HG03108 (cell line): ENCODE data around the gene C1QC.

Experiments used
- ATAC-seq: cut with Tn5 transposase; IDR thresholded peaks from one replicate; pipeline ENCODE4 v1.9.1; 2021; ENCODE audit warnings: moderate library complexity; ENCODE audit not compliant: unreplicated experiment

C1QC gene

DNA sequence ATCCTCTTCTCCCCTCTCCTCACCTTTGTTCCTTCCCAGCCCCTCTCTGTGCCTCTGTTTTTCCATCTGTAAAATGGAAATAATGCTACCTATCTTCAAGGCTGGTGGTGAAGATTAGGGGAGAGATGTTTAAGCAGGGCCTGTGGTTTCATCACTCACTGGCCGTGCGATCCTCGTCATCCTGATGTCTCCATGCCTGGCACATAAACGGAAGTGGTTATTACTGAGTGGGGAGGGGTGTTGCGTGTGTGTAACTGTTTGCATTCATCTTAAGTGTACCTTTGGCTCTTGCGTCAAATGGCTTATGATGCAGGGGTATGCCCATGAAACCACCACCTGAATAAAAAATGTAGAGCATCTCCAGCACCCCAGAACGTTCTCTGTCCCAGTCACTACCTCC is 24.2 kb upstream of the C1QC start:
- no peak for ATAC-seq

DNA sequence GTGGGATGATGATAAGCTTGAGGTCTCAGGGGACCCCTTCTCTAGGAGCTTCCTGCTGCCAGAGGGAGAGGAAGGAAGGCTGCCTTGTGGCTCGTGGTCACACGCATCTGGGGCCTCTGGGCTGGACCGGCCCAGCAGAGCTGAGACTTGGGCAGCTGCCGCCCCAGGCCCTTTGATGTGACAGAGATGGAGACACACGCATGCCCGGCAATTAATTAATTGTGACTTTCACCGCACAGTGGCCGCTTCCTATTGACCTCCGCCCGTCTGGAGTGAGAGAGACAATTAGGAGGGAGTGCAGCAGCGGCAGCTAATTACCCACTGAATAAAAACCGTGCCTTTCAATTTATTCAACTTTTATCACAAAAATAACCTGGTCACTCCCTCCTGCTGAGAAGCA is 23.6 kb upstream of the C1QC start:
- no peak for ATAC-seq

DNA sequence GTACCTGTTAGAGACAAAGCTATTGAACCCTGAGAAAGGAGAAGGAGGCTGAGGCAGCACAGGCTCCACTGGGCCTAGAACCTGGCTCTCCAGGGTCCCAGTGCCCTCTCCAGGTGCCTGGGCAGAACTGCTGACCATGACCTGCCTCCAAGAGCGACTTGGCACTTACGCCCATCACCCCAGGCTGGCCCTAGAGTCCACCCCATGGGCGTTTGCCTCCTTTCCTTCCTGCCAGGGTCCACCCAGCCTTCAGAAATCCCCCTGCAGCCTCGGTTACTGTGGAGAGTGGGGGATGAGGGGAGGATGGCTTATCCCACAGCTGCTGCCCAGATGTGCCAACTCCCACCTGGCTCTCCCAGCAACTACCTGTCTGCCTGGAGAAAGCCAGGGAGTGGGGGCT is 21.7 kb upstream of the C1QC start:
- no peak for ATAC-seq

DNA sequence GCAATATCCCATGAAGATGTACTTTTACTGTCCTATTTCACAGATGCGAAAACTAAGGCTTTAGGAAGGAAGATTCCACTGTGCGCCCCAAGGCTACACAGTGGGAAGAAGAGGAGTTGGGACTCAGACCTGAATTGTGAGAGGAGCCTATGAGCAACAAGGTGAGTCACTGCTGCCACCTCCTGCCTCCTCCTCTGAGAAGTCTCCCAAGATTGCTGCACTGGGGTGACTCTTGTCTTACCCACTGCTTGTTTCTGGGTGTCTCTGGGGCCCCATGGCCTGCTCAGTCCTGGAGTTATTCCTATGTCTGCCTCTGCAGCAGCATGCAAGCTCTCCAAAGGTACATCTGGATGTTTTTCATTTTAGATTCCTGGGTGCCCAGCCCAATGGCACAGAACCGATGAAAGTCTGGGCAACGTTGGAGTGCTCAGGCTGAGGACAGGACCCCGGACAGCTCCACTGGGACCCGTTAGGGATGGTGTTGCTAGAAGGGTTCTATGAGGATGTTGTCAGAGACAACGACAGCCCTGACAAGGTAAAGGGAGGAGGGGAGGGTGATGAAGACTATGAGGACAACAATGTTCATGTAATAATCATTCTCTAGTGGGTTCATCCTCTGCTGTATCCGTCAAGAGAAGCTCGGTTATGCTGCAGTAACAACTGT is 18.0 kb upstream of the C1QC start:
- ATAC-seq = no peak

DNA sequence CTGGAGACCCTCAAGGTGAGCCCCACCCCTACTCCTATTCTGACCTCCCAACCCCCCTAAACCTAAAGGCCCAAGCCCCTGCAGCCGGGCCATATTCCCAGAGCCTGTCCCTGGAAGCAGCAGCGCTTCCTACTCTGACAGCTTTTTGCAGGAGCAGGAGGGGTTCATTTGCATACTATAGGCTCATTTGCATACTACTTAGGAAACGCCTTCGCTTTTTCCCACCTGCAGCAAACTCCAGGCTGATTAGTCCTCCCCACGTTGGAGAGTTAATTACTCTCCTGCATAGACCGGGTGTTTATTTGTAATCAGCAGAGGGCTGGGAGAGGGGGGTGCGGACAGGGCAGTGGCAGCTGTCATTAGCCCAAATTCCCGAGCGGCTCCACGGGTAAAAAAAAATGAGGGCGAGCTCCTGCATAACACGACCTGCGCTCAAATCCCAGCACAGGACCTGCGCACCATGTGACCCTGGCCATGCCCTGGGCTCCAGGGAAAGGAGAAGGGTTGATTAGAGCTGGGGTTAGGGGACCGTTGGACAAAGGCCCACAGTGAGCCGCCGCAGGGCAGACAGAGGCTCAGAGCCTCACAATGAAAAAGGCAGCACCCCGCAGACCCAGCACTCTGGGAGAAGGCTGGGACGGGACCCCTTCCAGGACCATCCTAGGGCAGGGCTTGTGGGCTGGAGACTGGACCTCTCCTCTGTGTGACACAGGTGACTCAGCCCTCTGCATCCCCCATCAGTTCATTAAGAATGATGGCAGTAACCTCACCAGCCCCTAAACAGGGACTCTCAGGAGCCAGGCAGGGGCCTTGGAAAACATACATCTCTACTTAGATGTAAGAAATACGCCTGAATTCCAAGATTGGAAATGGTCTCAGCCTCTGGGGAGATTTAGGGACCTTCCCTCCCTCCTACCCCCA is 16.9 kb upstream of the C1QC start:
- ATAC-seq = no peak

DNA sequence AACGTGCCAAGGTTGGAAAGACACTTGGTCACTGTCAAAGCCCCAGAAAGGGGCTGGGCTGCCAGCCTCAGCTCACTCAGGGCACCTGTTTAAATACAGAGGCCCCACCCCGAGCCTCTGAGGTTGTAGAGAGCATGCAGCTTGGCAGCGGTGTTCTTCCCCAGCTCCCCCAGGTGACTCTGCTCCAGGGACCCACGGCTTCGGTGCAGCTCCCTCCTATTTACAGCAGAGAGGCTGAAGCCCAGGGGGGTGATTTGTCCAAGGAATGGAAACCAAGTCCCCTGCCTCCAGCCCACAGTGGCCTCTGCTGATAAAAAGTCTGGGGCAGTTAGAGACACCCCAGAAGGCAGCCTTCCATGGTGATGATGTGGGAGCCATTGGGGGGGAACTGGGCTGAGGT is 16.1 kb upstream of the C1QC start:
- no peak for ATAC-seq

DNA sequence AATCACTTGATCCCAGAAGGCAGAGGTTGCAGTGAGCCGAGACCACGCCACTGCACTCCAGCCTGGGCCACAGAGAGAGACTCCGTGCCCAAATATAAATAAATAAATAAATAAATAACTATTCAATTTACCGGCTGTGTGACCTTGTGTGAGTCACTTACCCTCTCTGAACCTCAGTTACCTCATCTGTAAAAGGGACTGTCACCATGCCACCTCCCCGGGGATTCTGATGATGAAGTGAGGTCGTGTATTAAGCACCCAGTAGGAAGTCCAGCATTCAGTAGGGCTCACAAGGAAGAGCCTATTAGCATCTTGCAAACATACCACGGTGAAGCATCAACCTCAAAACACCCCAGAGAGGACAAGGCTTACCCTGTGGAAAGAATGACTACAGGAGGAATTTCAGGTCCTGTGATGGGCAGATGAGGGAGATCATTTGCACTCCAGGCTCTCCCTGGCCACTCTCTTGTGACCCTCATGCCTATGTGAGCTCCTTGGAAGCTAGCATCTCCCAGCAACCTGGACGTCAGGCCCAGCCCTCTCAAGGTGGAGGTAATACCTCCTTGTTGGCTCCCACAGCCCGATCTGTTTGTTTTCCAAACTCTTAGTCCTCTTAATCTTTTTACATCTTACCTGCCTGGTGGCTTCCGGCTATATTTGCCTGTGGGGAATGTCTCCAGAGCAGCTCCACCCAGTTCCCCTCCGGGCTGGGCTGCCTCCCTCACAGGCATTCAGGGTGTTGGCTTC is 14.6 kb upstream of the C1QC start:
- no peak for ATAC-seq

DNA sequence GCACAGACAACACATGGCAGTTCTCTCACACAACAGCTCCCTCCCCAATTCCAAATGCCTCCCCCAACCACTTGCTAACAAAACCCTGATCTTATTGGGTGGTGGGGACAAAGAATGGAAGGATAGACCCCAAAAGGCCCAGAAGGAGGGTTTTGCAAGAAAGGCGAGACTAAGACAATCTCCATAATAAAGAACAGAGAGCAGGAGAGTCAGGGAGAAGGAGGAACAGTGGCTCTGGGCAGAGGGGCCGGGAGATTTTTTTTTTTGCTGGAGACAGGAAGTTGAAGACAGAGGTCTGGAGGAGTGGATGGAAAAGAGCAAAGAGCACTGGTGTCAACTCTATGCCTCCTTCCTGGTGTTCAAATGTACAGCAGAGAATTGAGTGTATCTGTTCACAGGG is 13.5 kb upstream of the C1QC start:
- ATAC-seq = no peak

DNA sequence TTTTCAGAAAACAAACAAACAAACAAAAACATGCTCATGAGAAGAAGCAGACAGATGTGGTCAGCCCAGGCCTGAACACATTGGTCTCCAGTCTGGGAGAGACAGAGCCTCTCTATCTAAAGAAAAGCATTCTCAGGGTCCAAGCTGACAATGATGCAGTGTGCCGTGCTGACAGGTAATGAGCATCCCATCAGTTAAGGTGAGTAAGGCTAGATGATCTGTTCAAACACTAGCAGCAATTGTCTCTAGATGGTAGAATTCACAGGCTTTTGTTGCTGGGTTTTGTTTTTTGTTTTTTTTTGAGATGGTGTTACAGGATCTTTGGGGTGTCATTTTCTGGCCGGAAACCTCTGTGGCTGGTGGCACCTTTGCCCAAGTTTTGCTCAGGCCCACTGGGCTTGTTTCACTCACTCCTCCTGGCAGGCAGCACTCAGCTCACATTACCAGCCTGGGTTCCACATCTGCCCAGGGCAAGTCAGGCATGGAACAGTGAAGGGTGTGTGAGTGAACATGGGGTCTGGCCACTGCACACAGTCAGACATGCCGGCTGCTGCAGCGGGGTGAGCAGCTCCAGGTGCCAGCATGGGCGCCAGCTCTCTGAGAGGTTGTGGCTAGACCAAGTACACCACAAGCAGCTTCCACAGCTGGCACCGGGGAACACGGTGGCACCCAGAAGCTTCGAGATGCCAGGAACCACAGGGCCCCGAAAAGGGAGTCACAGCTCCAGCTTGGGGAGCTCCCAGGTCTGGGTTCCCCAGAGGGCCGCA is 9.6 kb upstream of the C1QC start:
- ATAC-seq = no peak

DNA sequence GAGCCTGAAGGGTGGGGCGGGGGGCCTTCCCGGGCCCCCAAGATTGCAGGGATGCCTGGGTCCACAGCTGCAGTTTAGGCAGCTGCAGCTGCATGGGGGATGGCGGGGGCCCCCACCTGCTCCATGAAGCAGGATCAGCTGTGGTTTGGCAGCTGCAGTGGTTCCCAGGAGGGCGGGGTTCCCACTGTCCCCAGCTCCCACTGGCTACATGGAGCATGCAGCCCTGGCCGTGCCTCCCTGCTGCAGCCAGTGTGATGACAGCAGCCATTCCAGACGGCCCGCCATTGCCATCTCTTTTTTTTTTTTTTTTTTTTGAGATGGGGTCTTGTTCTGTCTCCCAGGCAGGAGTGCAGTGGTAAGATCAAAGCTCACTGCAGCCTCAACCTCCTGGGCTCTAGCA is 8.0 kb upstream of the C1QC start:
- no peak for ATAC-seq

DNA sequence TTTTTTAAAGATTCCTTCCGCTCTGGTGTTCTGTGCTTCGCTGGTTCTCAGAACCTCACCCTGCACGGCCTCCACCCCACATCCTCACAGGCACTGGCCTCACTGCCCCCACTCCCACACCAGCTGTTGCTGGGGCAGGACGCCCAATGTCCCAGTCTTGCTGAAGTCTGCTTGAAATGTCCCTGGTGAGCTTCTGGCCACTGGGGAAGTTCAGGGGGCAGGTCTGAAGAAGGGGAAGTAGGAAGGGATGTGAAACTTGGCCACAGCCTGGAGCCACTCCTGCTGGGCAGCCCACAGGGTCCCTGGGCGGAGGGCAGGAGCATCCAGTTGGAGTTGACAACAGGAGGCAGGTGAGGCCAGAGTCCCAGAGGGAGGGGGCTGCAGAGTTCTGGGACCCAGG is 7.1 kb upstream of the C1QC start, which contains the start of gene C1QA:
C1QA (plus strand) TSS at position 276 of the 400 bp plus-strand sequence. CDS start 989 bp downstream, outside the sequence.
- ATAC-seq = no peak

DNA sequence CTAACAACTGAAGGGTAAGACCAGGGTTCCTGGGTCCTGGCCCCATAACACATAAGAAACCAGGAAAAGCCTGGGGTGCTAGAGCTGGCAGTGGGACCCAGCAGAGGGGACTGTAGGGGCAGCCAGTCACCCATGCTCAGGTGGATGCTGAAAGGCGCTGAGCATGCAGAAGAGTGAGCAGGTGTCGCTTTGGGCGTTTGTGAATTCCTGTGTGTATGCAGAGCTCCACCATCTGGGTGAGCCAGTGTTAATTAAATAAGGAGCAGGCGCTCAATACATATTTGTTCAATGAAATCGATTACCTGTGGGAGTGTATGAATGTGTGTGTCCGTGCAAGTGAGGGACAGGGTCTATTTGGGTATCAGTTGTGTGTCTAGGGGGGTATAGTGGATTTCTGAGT is 6.5 kb upstream of the C1QC start:
- no peak for ATAC-seq

DNA sequence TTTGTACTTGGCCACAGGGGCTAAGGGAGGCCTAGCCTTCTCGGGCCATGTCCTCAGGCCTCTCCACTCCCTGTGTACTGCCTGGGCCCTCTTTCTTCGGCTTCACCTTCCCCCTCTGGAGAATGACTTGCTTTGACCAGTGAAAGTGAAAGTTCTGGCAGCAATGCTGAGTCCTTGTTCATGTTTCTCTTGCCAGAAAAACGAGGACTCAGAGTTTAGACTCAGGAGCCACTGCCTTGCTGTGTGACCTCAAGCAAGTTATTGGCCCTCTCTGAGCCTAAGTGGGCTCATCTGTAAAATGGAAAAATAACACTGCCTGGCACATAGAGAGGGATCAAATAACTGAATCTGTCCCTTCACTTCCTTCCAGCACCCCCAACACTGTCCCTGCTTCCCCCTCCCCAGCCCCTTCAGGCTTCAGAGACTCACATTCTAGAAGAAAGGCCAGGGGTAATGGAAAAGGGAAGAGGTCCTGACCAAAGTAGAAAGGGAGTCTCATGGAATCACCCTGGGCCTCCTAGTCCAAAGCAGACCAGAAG is 5.5 kb upstream of the C1QC start:
- ATAC-seq = no peak

DNA sequence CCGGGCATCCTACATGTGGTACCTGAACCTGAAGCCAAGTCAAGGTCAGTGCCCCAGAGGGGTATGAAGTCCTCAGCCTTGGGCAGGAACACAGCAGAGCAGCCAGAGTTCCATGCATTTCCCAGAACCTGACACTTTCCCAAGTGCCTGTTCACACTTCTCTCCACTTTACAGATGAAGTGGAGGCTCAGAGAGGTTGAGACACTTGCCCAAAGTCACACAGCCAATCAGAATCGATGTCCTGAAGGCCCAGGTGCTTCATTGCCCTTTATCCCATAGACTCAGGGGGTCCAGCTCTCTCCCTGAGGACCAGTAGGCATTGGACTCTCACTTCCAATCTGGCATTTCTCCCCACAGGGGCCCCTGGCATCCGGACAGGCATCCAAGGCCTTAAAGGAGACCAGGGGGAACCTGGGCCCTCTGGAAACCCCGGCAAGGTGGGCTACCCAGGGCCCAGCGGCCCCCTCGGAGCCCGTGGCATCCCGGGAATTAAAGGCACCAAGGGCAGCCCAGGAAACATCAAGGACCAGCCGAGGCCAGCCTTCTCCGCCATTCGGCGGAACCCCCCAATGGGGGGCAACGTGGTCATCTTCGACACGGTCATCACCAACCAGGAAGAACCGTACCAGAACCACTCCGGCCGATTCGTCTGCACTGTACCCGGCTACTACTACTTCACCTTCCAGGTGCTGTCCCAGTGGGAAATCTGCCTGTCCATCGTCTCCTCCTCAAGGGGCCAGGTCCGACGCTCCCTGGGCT is 4.8 kb upstream of the C1QC start:
- no peak for ATAC-seq

DNA sequence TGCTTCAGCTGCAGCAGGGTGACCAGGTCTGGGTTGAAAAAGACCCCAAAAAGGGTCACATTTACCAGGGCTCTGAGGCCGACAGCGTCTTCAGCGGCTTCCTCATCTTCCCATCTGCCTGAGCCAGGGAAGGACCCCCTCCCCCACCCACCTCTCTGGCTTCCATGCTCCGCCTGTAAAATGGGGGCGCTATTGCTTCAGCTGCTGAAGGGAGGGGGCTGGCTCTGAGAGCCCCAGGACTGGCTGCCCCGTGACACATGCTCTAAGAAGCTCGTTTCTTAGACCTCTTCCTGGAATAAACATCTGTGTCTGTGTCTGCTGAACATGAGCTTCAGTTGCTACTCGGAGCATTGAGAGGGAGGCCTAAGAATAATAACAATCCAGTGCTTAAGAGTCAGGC is 4.1 kb upstream of the C1QC start:
- no peak for ATAC-seq

DNA sequence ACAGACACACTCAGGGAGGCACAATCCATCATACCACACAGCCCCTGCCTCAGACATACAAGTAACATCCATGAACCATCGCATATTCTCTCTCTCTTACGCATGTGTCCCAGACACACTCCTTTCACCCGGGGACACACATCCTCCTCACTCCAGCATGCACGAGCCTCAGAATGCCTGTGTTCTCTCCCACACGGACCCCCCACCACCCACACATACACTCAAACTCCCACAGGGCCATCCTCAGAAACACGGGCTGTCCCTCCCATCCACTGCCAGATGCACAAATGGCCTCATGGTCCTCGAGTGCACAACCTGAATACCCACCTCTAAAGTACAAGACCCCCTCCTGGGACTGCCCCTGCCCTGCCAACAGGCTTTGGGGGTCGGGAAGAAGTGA is 2.2 kb upstream of the C1QC start:
- ATAC-seq = no peak

DNA sequence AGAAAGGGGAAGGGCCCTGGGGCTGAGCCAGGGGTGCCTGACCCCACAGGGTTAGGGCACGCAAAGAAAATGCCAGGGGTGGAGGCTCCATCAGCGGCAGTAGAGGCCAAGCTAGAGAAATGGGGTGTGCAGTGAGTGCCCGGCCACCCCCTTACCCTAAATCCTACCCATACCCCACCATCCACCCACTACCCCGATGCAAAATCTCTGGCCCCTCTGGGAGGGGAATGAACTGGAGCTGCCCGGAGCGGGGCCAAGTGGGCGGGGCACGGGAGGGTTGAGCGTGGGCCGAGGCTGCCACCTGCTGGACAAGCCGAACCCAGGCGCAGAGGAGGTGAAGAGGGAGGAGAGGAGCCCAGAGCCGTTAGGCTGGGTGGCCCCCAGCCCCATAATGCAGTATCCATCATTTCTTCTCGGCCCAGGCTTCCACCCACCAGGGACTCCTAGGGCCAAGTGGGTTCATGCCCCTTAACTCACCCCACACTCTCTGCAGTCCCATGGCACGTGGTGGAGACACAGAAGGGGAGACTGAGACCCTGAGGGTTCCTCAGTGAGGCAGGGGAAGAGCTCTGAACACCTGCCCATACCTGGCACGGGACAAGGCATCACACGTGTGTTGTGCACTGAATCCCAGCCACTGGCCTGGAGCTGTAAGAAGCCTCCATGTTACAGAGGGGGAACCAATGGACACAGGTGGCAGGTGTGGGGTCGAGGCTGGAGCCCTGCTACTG is 1.4 kb upstream of the C1QC start:
- no peak for ATAC-seq

DNA sequence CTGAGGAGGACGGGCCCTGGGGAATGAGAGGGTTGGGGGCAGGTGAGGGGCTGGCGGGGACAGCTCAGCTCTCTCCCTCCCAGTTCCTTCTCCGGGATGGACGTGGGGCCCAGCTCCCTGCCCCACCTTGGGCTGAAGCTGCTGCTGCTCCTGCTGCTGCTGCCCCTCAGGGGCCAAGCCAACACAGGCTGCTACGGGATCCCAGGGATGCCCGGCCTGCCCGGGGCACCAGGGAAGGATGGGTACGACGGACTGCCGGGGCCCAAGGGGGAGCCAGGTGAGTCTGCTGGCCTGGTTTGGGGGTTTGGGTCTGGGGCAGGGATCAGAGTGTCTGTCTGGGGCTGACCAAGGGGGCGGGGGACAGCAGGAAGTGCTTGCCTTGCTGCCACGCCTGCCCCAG is 495 bp downstream of the C1QC start:
- ATAC-seq = no peak

DNA sequence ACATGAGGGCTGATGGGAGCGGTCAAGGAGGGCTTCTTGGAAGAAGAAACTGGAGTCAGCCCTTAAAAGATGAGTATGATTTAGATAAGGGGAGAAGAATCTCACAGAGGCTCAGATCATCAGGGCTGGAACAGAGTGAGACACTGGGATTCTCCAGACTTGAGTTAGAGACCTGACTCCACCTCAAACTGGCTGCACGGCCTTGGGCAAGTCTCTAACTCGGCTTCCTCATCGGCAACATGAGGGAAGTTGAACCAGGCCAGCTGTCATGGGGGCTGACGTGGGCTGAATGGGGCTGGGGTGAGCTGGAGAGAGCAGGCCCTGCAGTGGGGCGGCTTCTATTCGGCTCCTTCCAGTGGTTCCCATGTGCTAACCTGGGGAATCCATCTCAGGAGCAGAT is 2.5 kb downstream of the C1QC start:
- ATAC-seq = no peak
